Measurements from ENCODE around the gene E2F6. TPM values are rescaled to one million over a fixed set of nuclear protein-coding genes. Genes with fewer than 3 reads are reported as not detected.

Gene E2F6
- total RNA-seq, 2 donors from 2014 or later: 13.3 to 13.9 TPM

DNA sequence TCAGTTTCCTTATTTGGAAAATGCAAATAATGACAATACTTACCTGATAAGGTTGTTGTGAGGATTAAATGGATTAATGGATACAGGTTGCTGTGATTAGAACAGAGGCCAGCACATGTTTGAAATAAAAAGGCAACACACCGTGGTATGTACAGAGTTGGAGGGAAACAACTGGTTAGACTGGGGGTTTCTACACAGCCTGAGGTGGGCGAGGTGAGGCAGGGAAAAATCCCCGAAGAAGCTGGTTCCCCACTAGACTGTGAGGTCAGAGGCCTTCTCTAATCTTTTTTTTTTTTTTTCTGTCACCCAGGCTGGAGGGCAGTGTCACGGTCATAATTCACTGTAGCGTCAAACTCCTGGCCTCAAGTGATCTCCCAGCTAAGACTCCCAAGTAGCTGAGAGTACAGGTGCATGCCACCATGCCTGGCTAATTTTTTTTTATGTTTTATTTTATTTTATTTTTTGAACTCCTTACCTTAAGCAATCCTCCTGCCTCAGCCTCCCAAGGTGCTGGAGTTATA, 1.2 kb upstream of the E2F6 start:
- intact Hi-C loops (cut with DNase I): loop anchor here in 1 of 2 donors (5.0 kb wide), 1 partner anchor 310 kb away; no protein-coding TSS in a partner anchor
- peak; percentile 41 for DNase-seq (ENCODE audit: low spot score)

GRCh38 chr2:11466307-11467128, 557 bp upstream of the E2F6 start:
- intact Hi-C loops (cut with DNase I): loop anchor here in 1 of 2 donors (5.0 kb wide), 1 partner anchor 311 kb away; no protein-coding TSS in a partner anchor
- peak; percentile 70 for DNase-seq (ENCODE audit: low spot score)

GRCh38 chr2:11465110-11465484, 864 bp downstream of the E2F6 start:
- intact Hi-C loops (cut with DNase I): loop anchor here in 1 of 2 donors (5.0 kb wide), 1 partner anchor 312 kb away; no protein-coding TSS in a partner anchor

GRCh38 chr2:11459816-11460215, 6.1 kb downstream of the E2F6 start:
- DNase-seq (ENCODE audit: low spot score): no peak
- intact Hi-C loops (cut with DNase I): no loop called here

More at GRCh38 chr2:11465110-11465484, 864 bp downstream of the E2F6 start:
- no peak for DNase-seq (ENCODE audit: low spot score)

DNA sequence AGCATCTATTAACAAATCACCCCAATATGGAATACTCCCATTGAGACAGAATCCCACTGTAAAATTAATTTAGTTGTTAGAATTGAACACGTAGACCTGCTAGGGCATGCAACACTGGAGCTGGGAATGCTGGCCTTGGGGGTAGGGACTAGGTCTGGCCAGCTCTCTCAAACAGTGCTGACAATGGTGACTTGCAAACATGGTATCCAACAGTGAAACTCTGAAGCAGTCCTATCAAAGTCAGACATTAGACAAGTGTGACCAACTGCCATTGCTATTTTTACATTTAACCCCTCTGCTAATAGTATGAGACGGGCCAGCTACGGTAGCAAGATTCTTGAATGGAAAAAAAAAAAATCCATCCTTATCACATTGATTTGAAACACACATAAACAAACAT, 7.2 kb downstream of the E2F6 start:
- DNase-seq (ENCODE audit: low spot score): no peak
- intact Hi-C loops (cut with DNase I): no loop called here

- intact Hi-C loops (cut with DNase I): no loop called here
- no peak for DNase-seq (ENCODE audit: low spot score)
These were observed 8.0 kb downstream of the E2F6 start for GRCh38 chr2:11457935-11458334.

- intact Hi-C loops (cut with DNase I): no loop called here
These were observed 9.7 kb downstream of the E2F6 start for GRCh38 chr2:11456251-11456650.

DNA sequence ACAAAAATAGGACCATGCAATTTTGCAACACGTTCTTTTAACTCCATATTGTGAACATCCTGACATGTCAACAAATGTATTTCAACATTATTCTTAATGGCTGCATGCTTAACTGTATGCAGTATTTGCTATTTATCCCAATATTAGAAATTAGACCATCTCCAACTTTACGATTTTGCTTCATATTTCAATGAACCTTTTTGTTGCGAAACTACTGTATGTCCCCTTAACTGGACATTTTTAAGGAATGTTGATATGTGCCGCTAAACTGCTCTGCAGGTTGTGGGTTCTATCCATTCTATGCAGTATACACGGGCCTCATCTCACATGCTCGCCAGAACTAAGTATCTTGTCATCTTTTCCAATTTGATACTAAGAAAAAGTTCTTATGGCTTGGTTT, 11.1 kb downstream of the E2F6 start:
- DNase-seq (ENCODE audit: low spot score): no peak
- intact Hi-C loops (cut with DNase I): no loop called here

More at GRCh38 chr2:11456251-11456650, 9.7 kb downstream of the E2F6 start:
- no peak for DNase-seq (ENCODE audit: low spot score)

DNA sequence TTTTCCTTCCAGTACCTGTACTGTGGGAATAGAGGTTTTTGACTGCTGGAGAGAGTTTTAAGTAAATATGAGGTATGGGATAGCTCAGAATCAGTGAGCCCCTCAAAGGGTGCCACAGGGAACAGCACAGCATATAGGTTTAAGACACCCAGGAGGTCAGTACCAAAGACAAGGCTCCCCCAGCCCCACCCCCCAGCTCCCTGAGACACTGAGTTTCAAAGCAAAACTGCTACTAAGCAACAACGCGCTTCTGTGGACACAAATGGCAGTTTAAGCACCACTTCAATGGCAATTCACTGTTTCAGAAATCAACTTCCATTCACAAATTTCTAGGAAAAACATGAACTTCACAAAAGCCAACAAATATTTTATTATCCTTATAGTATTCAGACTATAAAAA, 15.2 kb downstream of the E2F6 start:
- intact Hi-C loops (cut with DNase I): no loop called here
- no peak for DNase-seq (ENCODE audit: low spot score)

DNA sequence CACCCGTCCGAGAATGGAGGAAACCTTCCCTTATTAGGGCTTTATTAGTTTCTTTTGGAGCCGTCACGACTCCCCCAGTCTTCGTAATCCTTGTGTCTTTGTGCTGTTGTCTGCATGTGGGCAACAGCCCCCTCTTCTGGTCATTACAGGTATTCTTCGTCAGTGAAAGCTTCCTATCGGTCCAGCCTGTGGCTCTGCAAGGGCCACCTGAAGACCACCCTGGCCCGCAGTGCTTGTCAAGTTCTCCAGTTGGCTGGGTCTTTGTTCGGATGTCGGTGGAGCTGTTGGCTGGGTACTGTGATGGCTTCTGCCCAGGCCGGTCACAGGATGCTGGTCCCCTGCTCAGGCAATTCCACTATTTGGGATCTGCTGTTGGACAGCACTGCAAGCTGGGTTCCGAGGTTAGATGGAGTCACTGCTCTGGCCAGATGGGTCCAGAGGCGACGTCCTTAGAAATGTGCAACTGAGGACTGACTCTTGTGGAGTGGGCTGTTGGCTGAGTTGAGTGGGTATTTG, 19.2 kb downstream of the E2F6 start:
- intact Hi-C loops (cut with DNase I): loop anchor here in 1 of 2 donors (5.0 kb wide), 1 partner anchor 314 kb away; a partner anchor contains a TSS
- DNase-seq (ENCODE audit: low spot score): no peak

DNA sequence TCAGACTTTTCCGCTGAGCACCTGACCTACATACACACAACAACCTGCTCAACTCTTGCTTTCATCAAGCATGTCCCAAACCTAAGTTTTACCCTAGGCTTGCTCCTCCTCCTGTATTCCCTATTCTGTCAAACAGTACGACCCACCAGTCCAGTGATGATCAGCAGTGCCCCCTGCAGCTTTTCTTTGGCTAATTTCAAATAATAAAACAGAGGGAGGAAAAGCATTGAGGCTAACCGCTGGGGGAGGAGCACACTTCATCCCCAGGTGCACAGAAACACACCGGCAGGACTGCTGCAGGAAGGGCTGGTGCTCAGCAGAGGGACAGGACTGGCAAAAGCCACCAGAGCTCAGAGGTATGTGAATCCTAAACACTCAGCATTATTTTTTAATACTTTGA, 21.2 kb downstream of the E2F6 start:
- intact Hi-C loops (cut with DNase I): loop anchor here in 1 of 2 donors (5.0 kb wide), 1 partner anchor 312 kb away; a partner anchor contains a TSS
- no peak for DNase-seq (ENCODE audit: low spot score)

- DNase-seq (ENCODE audit: low spot score): no peak
- intact Hi-C loops (cut with DNase I): no loop called here
These were observed 27.3 kb downstream of the E2F6 start for GRCh38 chr2:11438555-11439080.

DNA sequence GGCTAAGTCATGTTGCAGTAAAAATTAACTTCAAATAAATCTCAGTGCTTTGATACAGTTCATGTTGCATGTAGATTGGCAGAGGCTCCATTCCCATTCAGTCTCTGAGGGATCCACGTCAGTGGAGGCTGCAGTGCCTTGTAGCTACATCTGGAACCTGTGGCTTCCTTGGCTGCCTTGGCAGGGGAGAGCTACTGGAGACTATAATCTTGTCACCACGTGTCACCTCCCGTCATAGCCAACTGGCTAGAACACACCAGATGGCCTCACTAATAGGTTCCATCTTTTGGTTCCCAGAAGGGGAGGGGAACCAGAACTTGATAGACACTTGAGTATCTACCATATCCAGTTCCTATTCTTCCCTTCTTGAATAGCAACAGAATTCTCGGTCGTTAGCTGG, 28.4 kb downstream of the E2F6 start:
- no peak for DNase-seq (ENCODE audit: low spot score)

GRCh38 chr2:11435036-11435435, 30.9 kb downstream of the E2F6 start:
- intact Hi-C loops (cut with DNase I): no loop called here
- DNase-seq (ENCODE audit: low spot score): no peak

More for the DNA sequence above, 28.4 kb downstream of the E2F6 start:
- intact Hi-C loops (cut with DNase I): no loop called here

DNA sequence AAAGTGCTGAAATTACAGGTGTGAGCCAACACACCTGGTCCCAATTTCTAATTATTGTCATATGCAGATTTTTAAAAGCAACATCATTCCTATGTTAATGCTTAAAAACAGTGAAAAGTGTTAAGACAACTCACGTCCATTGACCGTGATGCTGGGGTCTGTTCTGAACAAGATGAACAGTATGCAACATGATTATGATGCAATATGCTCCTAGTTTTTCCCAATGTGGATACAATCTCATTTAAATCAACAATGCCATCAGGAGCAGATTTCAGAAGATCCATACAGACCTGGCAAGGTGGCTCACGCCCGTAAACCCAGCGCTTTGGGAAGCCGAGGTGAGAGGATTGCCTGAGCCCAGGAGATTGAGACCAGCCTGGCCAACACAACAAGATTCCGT, 31.5 kb downstream of the E2F6 start:
- DNase-seq (ENCODE audit: low spot score): no peak
- intact Hi-C loops (cut with DNase I): no loop called here

DNA sequence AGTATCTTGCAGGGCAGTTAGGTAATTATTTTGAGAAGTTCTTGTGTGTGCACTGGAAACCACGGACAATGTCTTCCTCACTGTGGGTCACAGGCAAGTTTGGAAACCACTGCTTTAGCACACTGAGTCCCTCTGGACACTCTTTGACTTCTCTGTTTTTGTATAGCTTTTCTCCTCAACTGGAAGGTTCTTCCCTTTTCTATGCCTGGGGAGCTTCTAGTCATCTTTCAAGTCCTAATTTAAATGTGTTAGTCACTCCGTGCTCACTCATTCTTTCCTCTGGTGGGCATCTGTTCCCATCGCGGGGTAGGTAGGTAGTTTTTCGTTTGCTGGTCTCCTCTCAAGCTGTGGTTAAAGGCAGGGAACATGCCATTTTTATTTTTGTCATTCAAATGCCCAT, 32.1 kb downstream of the E2F6 start:
- intact Hi-C loops (cut with DNase I): no loop called here
- no peak for DNase-seq (ENCODE audit: low spot score)

DNA sequence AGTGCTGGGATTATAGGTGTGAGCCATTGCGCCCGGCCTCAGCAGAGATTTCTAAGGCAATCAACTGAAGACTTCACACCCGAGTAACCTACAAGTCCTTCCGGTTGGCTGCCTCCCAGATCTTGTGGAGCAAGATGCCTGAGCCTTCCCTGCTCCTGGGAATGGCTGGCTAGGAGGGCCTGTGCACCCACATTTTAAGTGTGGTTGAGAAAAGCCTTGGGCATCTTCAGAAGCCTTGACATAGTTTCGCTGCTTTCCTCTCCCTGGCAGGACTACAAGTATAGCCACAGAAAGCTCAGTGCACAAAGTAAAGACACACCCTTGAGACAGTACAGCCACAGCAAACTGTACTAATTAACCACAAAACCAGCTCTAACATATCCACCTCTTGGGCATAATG, 35.2 kb downstream of the E2F6 start:
- DNase-seq (ENCODE audit: low spot score): no peak
- intact Hi-C loops (cut with DNase I): no loop called here

DNA sequence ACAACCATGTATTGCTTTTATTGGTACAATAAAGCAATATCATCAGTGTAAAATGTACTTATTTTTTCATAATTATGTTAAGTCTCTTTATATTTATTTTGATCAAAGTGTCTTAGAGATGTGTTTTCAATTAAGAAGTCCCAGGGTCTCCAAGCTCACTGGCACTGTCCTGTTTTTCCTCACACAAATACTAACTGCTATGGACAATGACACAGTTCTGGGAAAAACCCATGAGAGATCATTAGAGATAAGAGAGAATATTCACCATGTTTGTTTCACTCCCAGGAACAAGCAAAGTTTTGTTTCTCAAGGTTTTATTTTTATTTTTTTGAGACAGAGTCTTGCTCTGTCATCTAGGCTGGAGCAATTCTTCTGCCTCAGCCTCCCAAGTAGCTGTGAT, 38.7 kb downstream of the E2F6 start:
- DNase-seq (ENCODE audit: low spot score): no peak
- intact Hi-C loops (cut with DNase I): no loop called here

DNA sequence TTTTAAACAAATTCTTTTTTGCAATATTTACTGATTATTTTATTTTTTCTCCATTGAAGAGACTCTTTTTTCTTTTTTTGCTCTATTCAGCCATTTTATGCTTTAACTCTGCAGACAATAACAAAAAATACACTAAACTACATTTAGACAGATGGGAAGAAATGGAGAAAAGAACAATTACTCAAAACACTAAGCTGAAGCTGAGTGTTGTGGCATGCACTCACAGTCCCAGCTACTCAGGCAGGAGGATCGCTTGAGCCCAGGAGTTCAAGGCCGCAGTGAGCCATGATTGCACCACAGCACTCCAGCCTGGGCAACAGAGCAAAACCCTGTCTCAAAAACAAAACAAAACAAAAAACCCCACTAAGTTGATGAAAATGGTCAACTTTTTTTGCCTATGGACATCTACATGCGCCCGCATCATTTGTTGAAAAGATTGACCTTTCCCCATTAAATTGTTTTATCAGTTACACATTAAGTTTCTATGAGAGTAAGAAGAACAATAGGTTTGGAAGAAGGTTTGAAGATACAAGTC, 43.0 kb downstream of the E2F6 start:
- intact Hi-C loops (cut with DNase I): no loop called here
- no peak for DNase-seq (ENCODE audit: low spot score)

DNA sequence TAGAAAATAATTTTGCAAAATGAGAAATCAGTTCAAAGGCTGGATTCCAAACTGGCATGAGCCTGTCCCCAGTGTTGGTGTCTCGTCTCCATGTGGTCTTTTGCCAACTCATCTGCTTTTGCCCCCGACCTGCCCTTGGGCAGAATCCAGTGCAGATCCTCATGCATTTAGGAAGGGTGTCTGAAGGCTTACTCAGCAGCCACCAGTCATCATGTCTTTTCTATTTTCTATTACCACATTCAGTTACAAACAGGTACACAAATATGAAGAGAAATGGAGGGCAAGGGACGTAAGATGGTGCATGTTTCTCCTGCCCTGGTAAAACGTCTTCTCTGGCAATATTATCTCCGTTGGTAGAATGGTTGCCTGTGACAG, 43.5 kb downstream of the E2F6 start:
- intact Hi-C loops (cut with DNase I): no loop called here

More for the DNA sequence above, 43.5 kb downstream of the E2F6 start:
- no peak for DNase-seq (ENCODE audit: low spot score)

Measured in posterior vena cava (tissue), 2 donors.